Activated naive CD4-positive, alpha-beta T cell treated with anti-CD3 and anti-CD28 coated beads, Interleukin-2, amount 10 ng/mL, durations not matched to agents 7 days and 5 days (primary cell): ENCODE measurements around the gene ABHD17A.

ENCODE experiments used
- CTCF ChIA-PET: fragments of 350-600 bp; sonication (Branson Sonifier 250); formaldehyde crosslinking; loops from one replicate; lab custom pipeline; 2021; ENCODE audit warnings: antibody characterized with exemption; lab: Charles Lee
- DNase-seq: peaks from one replicate; pipeline ENCODE4 v3.0.0-alpha.2; 2020
- H3K27ac Mint-ChIP-seq: one replicate; pipeline ENCODE4 v1.8.0; 2021; ENCODE audit warnings: mild to moderate bottlenecking, moderate library complexity, mixed read lengths
- H3K27me3 Mint-ChIP-seq: one replicate; pipeline ENCODE4 v1.8.0; 2021; ENCODE audit warnings: mild to moderate bottlenecking, mixed read lengths
- H3K36me3 Mint-ChIP-seq: one replicate; pipeline ENCODE4 v1.8.0; 2021; ENCODE audit warnings: mixed read lengths
- H3K4me1 Mint-ChIP-seq: one replicate; pipeline ENCODE4 v1.8.0; 2021; ENCODE audit warnings: mixed read lengths
- H3K4me3 Mint-ChIP-seq: one replicate; pipeline ENCODE4 v1.8.0; 2021; ENCODE audit warnings: mild to moderate bottlenecking, moderate library complexity, mixed read lengths
- H3K9me3 Mint-ChIP-seq: one replicate; pipeline ENCODE4 v1.8.0; 2021; ENCODE audit warnings: mixed read lengths

The ABHD17A gene

DNA sequence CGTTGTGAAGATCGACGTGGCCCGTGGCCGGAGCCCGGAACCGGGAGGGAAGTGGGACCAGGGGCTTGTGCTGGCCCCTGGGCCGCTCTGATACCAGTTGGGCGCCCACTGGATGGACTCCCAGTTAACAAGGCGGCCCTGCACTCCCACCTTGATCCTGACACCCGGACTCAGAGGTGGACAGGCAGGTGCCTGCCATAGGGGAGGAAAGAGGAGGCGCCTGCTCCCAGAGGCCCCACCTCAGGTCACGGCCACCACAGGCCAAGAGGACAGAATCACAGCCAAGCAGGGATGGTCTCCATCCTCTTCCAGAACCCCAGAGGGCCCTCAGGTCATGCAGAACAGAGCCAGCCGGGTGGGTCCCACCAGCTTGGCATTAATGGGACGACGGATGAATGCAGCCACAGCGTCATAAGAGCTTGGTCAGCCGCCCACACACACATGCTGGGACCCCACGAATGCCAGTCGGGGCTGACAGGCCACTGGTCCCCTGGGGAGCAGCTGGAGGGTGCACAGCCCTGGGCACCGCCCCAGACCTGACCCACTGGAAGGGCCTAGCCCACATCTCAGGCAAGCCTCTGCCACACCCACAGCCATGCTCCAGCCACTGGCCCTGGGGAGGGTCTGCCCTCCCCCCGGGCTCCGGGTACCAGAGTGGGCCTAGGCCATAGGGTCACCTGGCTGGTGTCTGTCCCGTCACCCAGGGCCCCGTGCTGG is 12.3 kb downstream of the ABHD17A start:
- Mint-ChIP-seq H3K4me3 (peak overlapping the region; percentile 23), H3K27ac (peak overlapping the region; percentile 62), H3K27me3 (peaks cover 4% of the 10 kb centered on the region), H3K9me3 (no peaks in the 10 kb centered on the region), H3K4me1 (peaks cover 45% of the 10 kb centered on the region), H3K36me3 (peaks cover 35% of the 10 kb centered on the region)
- CTCF ChIA-PET, result no interaction called here
- DNase-seq, result no peak

DNA sequence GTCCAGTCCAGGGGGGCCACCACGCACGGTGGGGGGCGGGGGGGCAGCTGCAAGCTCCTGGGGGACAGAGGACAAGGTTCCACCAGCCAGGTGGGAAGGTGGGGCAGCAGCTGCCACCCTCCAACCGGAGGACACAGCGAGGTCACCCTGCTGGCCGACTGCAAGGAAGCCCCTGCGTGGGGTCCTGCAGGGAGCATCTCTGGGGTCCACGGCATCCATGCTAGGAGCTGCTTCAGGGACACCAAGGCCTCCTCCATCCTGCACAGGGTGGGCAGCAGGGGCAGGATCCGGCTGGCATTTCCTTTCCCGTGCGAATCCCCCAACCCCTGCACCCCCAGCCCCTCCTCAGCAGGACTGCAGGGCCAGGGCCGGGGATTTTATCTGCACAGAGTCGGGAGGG is 13.7 kb downstream of the ABHD17A start:
- no peak overlapping the region for H3K4me3 Mint-ChIP-seq
- H3K4me1 Mint-ChIP-seq, result peaks cover 54% of the 10 kb centered on the region
- no peaks in the 10 kb centered on the region for H3K9me3 Mint-ChIP-seq
- DNase-seq, result no peak
- CTCF ChIA-PET, result no interaction called here
- peaks cover 39% of the 10 kb centered on the region for H3K36me3 Mint-ChIP-seq
- H3K27me3 Mint-ChIP-seq, result peaks cover 4% of the 10 kb centered on the region
- no peak overlapping the region for H3K27ac Mint-ChIP-seq

DNA sequence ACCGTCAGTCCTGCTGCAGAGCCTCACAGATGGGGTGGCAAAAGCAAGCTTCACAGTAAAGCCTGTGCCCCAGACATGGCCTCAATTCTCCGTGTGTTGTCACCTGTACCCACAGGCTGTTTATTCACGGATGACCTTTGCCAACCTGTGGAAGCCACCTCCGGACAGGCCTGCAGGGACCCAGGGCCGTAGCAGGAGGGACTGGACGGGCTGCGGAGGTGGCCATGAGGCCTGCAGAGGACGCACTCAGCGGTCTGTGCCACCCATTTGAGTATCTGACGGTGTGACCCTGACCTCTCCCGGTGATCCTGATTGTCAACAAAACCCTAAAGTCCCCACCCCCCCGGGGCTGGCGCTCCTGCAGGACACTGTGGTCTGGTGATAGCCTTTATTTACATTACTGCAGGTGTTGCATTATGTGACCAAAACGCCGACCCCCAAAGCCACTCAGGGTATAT is 14.1 kb downstream of the ABHD17A start:
- no peak overlapping the region for H3K27ac Mint-ChIP-seq
- CTCF ChIA-PET, result interaction anchor here (0.7 kb wide), 1 partner anchor 12 kb away, joined by 4 read pairs; no protein-coding TSS in a partner anchor
- no peak overlapping the region for H3K4me3 Mint-ChIP-seq
- peaks cover 49% of the 10 kb centered on the region for H3K4me1 Mint-ChIP-seq
- DNase-seq, result no peak
- H3K9me3 Mint-ChIP-seq, result no peaks in the 10 kb centered on the region
- peaks cover 4% of the 10 kb centered on the region for H3K27me3 Mint-ChIP-seq
- peaks cover 38% of the 10 kb centered on the region for H3K36me3 Mint-ChIP-seq

DNA sequence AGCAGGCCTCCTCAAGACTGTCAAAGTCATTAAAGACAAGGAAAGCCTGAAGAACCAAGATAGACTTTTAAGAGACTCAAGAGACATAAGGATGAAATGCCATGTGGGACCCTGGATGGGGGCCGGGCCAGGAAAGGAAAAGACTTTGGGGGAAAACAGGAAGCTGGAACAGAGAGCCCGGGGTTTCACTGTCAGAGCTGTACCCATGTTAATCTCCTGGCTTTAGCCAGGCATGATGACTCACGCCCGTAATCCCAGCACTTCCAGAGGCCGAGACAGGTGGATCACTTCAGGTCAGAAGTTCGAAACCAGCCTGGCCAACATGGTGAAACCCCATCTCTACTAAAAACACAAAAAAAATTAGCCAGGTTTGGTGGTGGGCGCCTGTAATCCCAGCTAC is 16.3 kb downstream of the ABHD17A start:
- Mint-ChIP-seq H3K27me3 (no peaks in the 10 kb centered on the region), H3K36me3 (peaks cover 21% of the 10 kb centered on the region), H3K4me1 (peaks cover 44% of the 10 kb centered on the region), H3K9me3 (no peaks in the 10 kb centered on the region), H3K4me3 (no peak overlapping the region), H3K27ac (no peak overlapping the region)
- CTCF ChIA-PET, result no interaction called here
- DNase-seq, result no peak

DNA sequence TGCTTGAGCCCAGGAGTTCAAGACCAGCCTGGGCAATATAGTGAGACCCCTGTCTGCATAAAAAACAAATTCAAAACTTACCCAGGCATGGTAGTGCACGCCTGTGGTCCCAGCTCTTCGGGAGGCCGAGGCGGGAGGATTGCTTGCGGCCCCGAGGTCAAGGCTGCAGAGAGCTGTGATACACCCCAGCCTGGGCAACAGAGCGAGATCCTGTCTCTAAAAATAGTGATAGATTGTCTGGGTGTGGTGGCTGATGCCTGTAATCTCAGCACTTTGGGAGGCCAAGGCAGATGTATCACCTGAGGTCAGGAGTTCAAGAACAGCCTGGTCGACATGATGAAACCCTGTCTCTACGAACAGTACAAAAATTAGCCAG is 18.0 kb downstream of the ABHD17A start:
- CTCF ChIA-PET, result interaction anchor here (0.9 to 4.0 kb wide), 2 partner anchors 29 to 63 kb away, joined by 4 to 21 read pairs; no protein-coding TSS in a partner anchor
- no peak overlapping the region for H3K4me3 Mint-ChIP-seq
- DNase-seq, result no peak
- H3K9me3 Mint-ChIP-seq, result no peaks in the 10 kb centered on the region
- H3K27me3 Mint-ChIP-seq, result no peaks in the 10 kb centered on the region
- peak overlapping the region; percentile 33 for H3K27ac Mint-ChIP-seq
- H3K4me1 Mint-ChIP-seq, result peaks cover 38% of the 10 kb centered on the region
- peaks cover 13% of the 10 kb centered on the region for H3K36me3 Mint-ChIP-seq

DNA sequence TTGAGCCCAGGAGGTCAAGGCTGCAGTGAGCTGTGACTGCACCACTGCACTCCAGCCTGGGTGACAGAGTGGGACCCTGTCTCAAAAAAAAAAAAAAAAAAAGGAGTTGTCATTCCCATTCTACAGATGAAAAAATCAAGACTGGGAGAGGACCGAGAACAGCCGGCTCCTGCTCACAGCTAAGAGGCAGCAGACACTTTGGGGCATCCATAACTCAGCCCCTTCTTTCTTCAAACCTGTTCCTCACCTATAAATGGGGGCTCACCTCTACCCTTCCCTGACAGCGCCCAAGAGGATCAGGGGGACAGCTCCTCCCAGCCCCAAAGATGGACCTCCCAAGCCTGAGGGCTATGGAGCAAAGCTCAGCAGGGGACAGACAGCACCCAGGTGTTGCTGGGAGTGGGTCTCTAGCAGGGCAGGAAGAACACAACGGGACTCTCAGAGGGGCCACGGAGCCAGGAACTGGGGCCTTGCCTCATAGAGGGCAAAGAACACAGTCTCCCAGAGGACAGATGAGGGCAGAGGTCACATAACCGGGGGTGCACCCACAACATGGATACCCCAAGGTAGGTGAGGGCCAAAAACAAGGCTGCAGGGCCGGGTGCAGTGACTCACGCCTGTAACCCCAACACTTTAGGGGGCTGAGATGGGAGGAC is 18.5 kb downstream of the ABHD17A start:
- H3K4me3 Mint-ChIP-seq, result no peak overlapping the region
- no peak for DNase-seq
- CTCF ChIA-PET, result interaction anchor here (0.9 to 4.0 kb wide), 3 partner anchors 9 to 63 kb away, joined by 4 to 21 read pairs (median 4); no protein-coding TSS in a partner anchor
- peak overlapping the region; percentile 63 for H3K27ac Mint-ChIP-seq
- H3K27me3 Mint-ChIP-seq, result no peaks in the 10 kb centered on the region
- no peaks in the 10 kb centered on the region for H3K9me3 Mint-ChIP-seq
- peaks cover 42% of the 10 kb centered on the region for H3K4me1 Mint-ChIP-seq
- H3K36me3 Mint-ChIP-seq, result peaks cover 13% of the 10 kb centered on the region

DNA sequence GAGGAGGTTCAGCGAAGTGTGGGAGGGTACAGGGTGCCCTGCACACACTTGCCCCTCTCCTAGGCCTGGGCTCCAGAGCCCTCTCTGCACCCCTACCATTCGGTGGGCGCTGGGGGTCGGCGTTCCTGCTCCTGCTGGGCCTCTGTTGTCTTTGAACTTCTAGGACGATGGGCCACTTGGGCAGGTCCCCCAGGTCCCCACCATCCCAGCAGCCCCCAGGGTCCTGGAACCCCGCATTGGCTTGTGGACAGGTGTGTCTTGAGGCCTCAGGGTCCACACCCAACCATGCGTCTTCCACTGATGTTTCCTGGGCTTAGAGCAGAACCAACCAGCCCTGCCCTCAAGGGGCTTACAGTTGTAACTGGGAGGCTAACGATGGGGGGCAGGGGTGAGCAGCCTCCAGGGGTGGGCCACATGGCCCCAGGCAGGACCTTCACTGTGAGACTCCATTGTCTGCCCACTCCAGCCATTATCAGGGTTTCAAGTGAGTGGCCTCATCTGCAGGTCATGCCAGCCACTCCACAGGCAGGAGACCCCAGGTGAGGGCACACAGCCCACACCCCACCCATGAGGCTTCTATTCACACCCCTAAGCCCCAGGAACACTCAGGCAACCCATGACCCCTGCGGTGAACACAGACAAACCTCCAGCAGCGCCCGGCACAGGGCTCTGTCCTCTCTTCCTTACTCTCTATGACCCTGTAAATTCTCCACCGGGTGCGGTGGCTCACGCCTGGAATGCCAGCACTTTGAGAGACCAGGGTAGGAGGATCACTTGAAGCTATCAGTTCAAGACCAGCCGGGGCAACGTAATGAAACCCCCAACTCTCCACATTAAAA is 19.9 kb downstream of the ABHD17A start:
- Mint-ChIP-seq H3K4me3 (peak overlapping the region; percentile 73), H3K27ac (peak overlapping the region; percentile 75), H3K27me3 (no peaks in the 10 kb centered on the region), H3K9me3 (no peaks in the 10 kb centered on the region), H3K4me1 (peaks cover 52% of the 10 kb centered on the region), H3K36me3 (peaks cover 10% of the 10 kb centered on the region)
- no peak for DNase-seq
- CTCF ChIA-PET, result interaction anchor here (0.7 to 4.0 kb wide), 8 partner anchors 9 to 205 kb away, joined by 3 to 21 read pairs (median 4); no protein-coding TSS in a partner anchor

DNA sequence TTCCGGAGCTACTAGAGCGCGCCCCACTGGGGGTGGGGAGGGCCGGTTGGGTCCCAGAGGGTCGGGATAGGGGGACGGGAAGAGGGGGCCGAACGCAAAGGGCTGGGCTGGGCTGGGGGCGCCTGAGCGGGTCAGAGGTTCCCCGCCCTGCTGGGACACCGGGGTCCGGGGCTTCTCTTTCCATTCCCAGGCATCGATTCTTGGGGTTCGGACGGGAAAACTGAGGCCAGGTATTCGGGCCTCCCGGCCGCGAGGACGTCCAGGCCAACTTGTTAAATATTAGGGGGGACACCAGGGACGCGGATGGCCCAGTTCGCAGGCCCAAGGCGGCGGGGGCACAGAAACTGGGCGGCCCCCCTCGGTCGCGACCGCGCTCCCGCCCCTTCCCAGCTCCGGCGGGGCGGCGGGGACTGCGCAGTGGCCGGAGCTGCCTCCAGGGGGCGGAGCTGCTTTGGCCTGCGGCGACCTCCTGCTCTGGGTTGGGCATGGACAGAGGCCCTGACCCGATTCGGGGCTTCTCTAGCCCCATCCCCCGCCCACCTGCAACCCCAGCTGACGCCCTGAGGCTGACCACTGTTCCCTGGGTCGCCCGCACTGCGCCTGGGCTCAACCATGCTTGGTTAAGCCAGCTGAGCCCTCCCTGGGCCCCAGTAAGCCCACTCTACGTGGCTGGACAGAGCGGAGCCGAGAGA is 20.7 kb downstream of the ABHD17A start:
- H3K9me3 Mint-ChIP-seq, result no peaks in the 10 kb centered on the region
- no peaks in the 10 kb centered on the region for H3K27me3 Mint-ChIP-seq
- CTCF ChIA-PET, result interaction anchor here (0.7 to 4.0 kb wide), 9 partner anchors 9 to 205 kb away, joined by 3 to 21 read pairs (median 4); partner anchors contain the start of gene ABHD17A
- peak overlapping the region; percentile 73 for H3K4me3 Mint-ChIP-seq
- peaks cover 6% of the 10 kb centered on the region for H3K36me3 Mint-ChIP-seq
- peaks cover 47% of the 10 kb centered on the region for H3K4me1 Mint-ChIP-seq
- peak overlapping the region; percentile 87 for H3K27ac Mint-ChIP-seq
- peak; percentile 75 for DNase-seq

DNA sequence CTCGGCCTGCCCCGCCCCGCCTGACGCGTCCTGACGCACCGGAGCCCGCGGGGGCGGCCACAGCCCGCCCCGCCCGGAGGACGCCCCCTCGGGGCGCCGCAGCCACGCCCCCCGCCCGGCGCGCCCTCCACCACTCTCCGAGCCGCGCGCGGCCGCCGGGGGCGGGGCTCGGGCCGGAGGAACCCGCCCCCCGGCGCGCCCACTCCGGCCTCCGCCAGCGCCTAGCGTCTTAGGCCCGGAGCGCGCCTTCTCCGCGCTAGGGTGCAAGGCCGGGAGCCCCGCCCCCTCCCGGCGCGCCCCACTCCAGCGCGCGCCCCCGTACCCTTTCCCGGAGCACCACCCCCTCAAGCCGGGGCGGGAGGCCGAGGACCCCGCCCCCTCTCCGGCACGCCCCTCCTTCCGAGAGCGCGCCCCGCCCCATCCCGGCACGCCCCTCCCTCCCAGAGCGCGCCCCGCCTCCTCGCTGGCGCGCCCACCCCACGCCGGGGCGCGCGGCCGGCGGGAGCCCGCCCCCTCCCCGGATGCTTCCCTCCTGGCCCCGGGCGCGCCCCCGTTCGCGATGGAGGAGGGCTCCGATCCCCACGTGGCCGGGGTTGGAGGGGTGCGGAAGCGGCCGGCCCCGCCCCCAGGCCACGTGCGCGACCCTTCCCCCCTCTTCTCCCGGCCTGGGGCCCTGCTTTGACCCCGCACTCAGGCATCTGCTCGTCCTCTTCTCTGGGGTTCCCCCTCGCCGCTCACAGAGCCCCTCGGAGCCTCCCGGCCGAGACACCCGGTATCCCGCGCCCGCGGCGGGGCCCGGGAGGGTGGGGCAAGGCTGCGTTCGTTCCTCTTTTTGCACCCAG is 21.4 kb downstream of the ABHD17A start:
- CTCF ChIA-PET, result interaction anchor here (0.7 to 4.0 kb wide), 9 partner anchors 8 to 206 kb away, joined by 3 to 21 read pairs (median 4); partner anchors contain the start of gene ABHD17A
- H3K27ac Mint-ChIP-seq, result peak overlapping the region; percentile 87
- no peaks in the 10 kb centered on the region for H3K27me3 Mint-ChIP-seq
- peaks cover 5% of the 10 kb centered on the region for H3K36me3 Mint-ChIP-seq
- DNase-seq, result peak; percentile 94
- H3K4me1 Mint-ChIP-seq, result peaks cover 45% of the 10 kb centered on the region
- H3K9me3 Mint-ChIP-seq, result no peaks in the 10 kb centered on the region
- peak overlapping the region; percentile 73 for H3K4me3 Mint-ChIP-seq

DNA sequence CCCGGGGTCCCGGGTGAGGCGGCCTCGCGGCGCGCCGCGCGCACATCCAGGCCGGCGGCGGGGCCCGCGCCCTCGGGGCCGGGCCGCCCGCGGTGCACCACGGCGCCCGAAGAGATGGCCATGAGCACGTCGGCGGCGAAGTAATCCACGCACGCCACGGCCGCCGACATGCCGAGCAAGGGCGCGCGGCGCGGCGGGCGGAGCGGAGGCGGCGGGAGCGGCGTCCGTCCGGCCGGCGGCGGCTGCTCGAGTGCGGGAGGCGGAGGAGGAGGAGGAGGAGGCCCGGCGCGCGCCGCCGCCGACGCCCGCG is 22.0 kb downstream of the ABHD17A start, which contains the start of gene KLF16:
TSS of gene KLF16 (minus strand) at position 252 of the 310 bp plus-strand sequence. CDS start at position 170, 82 bp downstream.
- no peak for DNase-seq
- peak within 1 kb of the TSS; percentile 94 for H3K27ac Mint-ChIP-seq
- no peaks in the 10 kb centered on the region for H3K27me3 Mint-ChIP-seq
- CTCF ChIA-PET, result no interaction called here
- H3K4me1 Mint-ChIP-seq, result peaks cover 47% of the 10 kb centered on the region
- no peaks in the 10 kb centered on the region for H3K9me3 Mint-ChIP-seq
- H3K4me3 Mint-ChIP-seq, result peak within 1 kb of the TSS; percentile 92
- H3K36me3 Mint-ChIP-seq, result peaks cover 5% of the 10 kb centered on the region

DNA sequence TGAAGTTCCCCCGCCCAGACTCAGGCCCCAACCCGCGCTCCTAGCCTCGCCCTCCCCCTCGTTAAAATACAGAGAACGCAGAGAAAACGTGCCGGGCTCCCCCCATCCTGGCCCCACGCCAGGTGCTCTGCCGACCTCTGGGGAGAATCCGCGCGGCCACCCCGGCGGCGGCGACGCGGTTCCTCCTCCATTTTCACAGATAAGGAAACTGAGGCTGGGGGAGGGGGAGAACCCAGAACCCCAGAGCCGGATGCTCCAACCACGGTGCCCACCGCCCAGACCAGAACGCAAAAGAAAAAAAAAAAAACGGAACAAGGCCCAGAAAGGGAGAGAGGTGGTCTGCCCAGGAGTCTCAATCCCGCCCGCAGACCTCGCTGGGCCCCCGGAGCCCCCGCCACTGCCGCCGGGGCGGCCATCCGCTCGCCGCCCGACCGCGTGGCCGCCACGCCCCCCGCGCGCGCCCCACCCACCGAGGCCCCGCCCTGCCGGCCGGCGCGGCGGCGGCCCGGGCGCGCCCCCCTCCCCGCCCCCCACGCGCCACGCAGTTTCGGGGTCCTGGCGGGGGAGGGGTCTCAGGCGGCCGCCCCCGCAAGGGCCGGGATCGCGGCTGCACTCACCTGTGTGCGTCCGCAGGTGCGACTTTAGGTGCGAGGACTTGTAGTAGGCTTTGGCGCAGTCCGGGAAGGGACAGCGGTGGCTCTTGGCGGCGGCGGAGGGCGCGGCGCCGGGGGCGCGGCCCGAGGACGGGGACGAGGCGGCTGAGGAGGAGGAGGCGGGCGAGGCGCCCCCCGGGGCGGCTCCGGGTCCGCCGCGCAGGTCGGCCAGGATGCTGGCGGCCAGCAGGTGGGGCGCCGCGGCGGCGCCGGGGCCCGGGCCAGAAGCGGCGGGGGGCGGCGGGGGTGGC is 22.6 kb downstream of the ABHD17A start:
- Mint-ChIP-seq H3K27me3 (no peaks in the 10 kb centered on the region), H3K36me3 (peaks cover 2% of the 10 kb centered on the region), H3K9me3 (no peaks in the 10 kb centered on the region), H3K4me1 (peaks cover 47% of the 10 kb centered on the region), H3K27ac (peak overlapping the region; percentile 94), H3K4me3 (peak overlapping the region; percentile 92)
- peak; percentile 68 for DNase-seq
- CTCF ChIA-PET, result no interaction called here

DNA sequence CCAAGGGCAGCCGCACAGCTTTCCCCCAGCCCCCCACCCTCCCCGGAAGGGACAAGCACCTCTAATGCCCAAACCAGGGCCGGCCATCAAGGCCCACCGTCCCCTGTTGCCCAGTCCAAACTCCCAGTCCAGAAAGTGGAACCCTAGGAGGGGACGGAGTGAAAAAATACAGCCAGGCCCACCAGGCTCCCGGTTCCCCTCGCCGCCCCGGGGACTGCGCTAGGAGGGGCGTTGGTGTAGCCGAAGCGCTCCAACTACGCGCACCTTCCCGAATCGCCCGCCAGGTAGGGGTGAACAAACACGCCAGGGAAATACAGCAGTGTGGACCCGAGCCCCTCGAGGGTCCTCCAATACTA is 23.2 kb downstream of the ABHD17A start:
- H3K36me3 Mint-ChIP-seq, result no peaks in the 10 kb centered on the region
- H3K4me1 Mint-ChIP-seq, result peaks cover 44% of the 10 kb centered on the region

More for the DNA sequence above, 23.2 kb downstream of the ABHD17A start:
- Mint-ChIP-seq H3K27ac (peak overlapping the region; percentile 94), H3K27me3 (no peaks in the 10 kb centered on the region), H3K4me3 (peak overlapping the region; percentile 92), H3K9me3 (no peaks in the 10 kb centered on the region)
- no peak for DNase-seq
- CTCF ChIA-PET, result no interaction called here
